NCI-H2227 treated with DMSO at 0.1 percent for 48 hours (cell line): ENCODE results near the gene CAPN15.
"Not testable (repeated sequence)": the region's sequence is repeated elsewhere in the genome, so short reads cannot be mapped to it uniquely, and the experiment has no call there.

Experiments
- DNase-seq: peaks from one replicate; lab custom pipeline; 2025; lab: John Stamatoyannopoulos, UW

CAPN15 gene

DNA sequence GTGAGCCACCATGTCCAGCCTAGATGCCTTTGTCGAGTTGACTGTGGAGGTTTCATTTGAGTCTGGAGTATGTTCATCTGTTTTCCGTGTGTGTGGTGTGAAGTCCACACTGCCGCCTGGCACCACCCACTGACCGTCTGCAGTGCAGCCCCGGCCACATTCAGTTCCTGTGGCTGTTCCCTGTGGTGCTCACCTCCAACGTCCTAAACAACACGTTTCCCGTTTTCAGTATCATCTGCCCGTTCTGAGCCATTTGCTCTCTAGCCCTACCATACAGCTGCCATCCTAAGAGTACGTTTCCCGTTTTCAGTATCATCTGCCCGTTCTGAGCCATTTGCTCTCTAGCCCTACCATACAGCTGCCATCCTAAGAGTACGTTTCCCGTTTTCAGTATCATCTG, 20.0 kb upstream of the CAPN15 start:
- not testable (repeated sequence) for DNase-seq

GRCh38 chr16:507996-508395, 19.5 kb upstream of the CAPN15 start:
- no peak for DNase-seq

GRCh38 chr16:508884-509736, 18.4 kb upstream of the CAPN15 start:
- DNase-seq: no peak

- DNase-seq: no peak
Measured at GRCh38 chr16:510066-510825, 17.3 kb upstream of the CAPN15 start.

DNA sequence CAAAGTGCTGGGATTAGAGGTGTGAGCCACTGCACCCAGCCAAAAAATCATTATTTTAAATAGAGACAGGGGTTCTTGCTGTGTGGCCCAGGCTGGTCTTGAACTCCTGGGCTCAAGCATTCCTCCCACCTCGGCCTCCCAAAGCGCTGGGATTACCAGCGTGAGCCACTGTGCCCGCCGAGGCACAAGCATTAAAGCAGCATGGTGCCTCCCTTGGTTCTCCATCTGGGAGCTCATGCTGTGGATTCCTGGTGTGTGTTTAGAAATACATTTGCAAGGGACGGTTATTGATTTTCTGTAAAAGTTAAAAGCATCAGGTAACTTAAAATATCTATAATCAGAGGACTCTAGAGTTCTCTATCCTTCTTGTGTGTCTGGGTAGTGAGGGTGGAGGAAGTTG, 14.7 kb upstream of the CAPN15 start:
- DNase-seq: no peak

DNA sequence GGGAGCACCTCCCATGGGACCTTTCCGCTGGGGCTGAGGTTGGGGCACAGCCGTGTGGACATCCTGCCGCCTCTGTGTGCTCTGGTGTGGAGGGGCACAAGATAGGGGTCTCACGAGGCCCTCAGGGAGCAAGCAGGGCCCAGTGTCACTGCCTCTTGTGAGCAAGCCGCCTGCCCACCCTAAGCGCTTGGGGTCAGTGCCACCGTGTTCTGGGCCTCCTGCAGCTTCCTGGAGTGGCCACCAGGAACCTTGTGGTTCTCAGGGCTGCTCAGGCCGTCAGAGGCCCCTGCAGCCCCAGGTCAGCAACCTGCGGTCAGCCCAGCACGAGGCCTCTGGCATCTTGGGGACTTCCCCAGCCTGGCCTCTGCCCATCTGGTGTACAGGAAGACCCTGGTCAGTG, 13.6 kb upstream of the CAPN15 start:
- DNase-seq: no peak

- no peak for DNase-seq
Measured at GRCh38 chr16:515175-515938, 12.2 kb upstream of the CAPN15 start.

GRCh38 chr16:515939-516226, 11.6 kb upstream of the CAPN15 start:
- DNase-seq: no peak

DNA sequence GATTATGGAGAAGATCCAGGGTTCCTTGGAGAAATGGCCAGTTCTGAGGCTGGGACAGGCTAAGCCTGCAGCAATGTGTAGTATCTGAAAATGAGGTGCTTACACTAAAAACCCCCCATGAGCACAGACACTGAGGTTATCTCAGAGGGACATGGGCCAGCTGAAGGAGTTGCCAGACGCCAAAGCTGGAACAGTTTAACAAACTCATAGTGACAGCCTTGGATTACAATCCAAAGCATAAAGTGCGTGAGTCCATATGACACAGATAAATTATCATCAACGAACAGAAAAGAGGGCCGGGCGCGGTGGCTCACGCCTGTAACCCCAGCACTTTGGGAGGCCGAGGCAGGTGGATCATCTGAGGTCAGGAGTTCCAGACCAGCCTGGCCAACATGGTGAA, 11.2 kb upstream of the CAPN15 start:
- no peak for DNase-seq

GRCh38 chr16:518858-519257, 8.7 kb upstream of the CAPN15 start:
- no peak for DNase-seq

DNA sequence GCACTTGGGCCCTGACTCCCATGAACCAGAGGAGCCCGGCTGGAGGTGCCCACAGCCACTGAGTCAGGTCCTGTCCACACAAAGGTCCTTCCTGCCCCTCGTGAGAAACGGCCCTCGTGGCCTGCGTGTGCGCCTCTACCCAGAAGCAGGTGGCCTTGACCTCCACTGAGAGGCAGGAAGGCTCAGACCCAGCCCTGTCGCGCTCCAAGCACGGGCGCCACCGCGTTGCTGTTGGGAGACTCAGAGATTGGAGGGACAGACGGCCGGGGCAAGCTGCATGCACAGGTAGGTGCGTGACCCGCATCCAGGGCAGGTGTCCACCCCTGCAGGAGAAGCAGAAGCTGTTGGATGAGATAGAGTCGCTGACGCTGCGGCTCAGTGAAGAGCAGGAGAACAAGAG, 8.1 kb upstream of the CAPN15 start:
- no peak for DNase-seq

DNA sequence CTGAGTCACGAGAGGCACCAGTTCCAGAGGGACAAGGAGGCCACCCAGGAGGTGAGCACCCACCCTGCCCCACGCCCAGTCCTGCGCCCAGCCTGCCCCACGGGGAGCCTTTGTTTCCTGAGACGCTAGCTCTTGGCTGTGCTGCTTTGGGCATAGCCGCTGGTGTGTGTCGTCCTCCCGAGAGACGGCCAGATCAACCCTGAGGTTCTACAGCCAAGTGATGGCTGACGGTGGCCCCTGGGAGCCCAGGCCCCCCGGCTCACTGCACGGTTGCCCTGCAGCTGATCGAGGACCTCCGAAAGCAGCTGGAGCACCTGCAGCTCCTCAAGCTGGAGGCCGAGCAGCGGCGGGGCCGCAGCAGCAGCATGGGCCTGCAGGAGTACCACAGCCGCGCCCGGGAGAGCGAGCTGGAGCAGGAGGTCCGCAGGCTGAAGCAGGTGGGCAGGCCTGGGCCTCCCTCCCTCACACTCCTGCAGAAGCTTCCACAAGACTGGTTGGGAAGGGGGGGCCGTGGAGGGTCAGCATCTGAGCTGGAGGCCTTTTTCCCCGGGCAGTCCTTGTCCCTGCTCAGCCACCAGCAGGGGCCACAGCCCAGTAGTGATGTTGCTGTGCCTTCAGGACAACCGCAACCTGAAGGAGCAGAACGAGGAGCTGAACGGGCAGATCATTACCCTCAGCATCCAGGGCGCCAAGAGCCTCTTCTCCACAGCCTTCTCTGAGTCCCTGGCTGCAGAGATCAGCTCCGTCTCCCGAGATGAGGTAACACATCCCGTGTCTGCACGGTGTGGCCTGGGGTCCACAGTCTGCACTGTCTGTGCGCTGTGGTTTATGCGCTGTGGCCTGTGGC, 7.4 kb upstream of the CAPN15 start:
- no peak for DNase-seq

DNA sequence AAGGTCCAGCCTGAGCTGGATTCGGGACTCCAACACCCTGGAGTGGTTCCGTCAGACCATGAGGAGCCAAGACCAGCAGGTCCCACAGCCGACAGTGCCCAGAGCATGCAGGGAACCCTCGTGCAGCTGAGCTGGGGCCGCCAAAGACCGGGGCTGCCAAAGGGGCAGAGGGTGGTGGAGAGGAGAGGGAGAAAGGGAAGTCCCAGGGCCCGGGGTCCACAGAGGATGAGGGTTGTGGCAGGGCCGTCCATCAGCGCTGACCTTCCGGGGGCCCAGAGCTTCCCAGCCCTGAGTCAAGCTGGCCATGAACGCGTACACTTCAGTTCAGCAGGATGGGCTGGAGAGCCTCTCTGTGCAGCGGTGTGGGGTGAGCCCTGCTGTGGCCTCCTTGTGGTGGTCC, 6.7 kb upstream of the CAPN15 start:
- no peak for DNase-seq

GRCh38 chr16:521381-522210, 5.9 kb upstream of the CAPN15 start:
- no peak for DNase-seq

- no peak for DNase-seq
Measured at GRCh38 chr16:522320-523096, 5.0 kb upstream of the CAPN15 start.

GRCh38 chr16:523097-523741, 4.3 kb upstream of the CAPN15 start:
- no peak for DNase-seq

DNA sequence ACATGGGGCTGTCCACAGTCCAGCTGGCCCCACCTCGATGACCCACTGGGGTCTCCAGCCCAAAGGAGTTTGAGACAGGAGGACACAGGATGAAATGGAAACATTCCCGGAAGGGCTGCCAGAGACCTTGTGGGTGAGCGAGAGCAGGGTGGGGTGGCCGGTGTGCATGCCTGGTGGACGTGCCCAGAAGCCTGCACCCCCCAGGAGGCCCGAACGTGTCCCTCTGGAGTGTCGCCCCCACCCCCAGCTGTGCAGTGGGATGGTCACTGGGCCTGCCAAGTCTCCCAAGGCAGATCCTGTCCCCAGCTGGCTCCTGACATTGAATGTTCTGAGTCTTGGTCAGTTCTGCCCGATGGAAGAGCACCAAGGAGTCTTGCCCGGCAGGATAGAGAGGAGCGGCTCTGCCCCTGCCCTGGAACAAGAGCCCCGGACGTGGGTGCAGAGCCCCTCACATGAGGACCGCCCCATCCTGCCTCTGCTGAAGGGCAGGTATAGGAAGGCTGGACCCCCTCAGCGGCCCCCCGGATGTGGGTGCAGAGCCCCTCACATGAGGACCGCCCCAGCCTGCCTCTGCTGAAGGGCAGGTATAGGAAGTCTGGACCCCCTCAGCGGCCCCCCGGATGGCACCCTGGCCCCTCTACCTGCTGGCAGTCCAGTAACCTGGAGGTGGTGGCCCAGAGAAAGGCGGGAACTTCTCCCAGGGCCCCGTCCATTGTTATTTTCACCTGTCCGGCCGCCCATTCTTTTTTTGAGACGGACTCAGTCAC, 3.1 kb upstream of the CAPN15 start:
- no peak for DNase-seq

- no peak for DNase-seq
Measured at GRCh38 chr16:525123-525519, 2.4 kb upstream of the CAPN15 start.
